Measurements from ENCODE around the gene SAMM50.
"Not testable (repeated sequence)": the region's sequence is repeated elsewhere in the genome, so short reads cannot be mapped to it uniquely, and the experiment has no call there.

SAMM50 gene

DNA sequence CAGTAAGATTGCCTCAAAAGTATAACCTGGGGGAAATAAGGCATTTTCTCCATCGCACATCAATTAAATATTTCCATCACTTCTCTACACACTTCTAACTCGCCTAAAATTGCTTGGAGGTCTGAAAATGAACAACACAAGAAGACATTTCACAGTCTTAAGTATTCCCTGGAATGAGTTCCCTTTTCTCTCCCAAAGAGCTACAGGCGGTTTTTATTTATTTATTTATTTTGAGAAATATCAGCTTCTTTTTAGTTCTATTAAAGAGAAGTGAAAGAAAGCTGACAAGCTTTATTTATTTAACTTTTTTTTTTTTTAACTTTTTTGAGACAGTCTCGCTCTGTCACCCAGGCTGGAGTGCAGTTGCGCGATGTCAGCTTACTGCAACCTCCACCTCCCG is 57.3 kb downstream of the SAMM50 start:
- Histone ChIP-seq H3K27me3 (ENCODE audit: control insufficient read depth, insufficient read depth, low read length) (no peaks in the 10 kb centered on the region), H3K9me3 (replicated peaks; ENCODE audit: low read length) (no peaks in the 10 kb centered on the region), H3K4me1 (ENCODE audit: control insufficient read depth, insufficient read depth, low read length) (no peaks in the 10 kb centered on the region), H3K4me2 (ENCODE audit: low read length) (no peak overlapping the region), H3K36me3 (ENCODE audit: insufficient read depth, low read length) (no peaks in the 10 kb centered on the region), H3K9ac (ENCODE audit: low read depth, low read length) (no peak overlapping the region), H3K4me3 (ENCODE audit: low read length) (no peak overlapping the region)

DNA sequence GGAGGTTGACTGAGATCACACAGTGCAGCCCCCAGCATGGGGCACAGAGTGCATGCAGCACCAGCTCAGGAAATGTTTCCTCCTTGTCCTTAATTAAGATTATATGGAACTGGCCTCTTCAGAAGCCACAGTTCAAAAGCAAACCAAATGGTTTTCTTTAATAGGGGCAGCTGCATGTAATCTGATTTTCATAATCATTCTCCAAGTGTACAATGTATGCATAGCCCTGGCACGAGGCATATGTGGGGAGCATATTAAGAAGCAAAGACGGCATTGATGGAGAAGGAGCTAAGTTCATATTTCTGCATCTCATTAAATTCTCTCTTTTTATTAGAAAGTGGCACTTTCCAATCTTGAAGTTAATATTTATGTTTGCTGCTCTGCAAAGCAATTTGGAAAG is 59.0 kb downstream of the SAMM50 start:
- Histone ChIP-seq H3K27me3 (ENCODE audit: control insufficient read depth, insufficient read depth, low read length) (no peaks in the 10 kb centered on the region), H3K4me3 (ENCODE audit: low read length) (no peak overlapping the region), H3K4me2 (ENCODE audit: low read length) (no peak overlapping the region), H3K36me3 (ENCODE audit: insufficient read depth, low read length) (no peaks in the 10 kb centered on the region), H3K9me3 (replicated peaks; ENCODE audit: low read length) (no peaks in the 10 kb centered on the region), H3K4me1 (ENCODE audit: control insufficient read depth, insufficient read depth, low read length) (no peaks in the 10 kb centered on the region), H3K9ac (ENCODE audit: low read depth, low read length) (no peak overlapping the region)

DNA sequence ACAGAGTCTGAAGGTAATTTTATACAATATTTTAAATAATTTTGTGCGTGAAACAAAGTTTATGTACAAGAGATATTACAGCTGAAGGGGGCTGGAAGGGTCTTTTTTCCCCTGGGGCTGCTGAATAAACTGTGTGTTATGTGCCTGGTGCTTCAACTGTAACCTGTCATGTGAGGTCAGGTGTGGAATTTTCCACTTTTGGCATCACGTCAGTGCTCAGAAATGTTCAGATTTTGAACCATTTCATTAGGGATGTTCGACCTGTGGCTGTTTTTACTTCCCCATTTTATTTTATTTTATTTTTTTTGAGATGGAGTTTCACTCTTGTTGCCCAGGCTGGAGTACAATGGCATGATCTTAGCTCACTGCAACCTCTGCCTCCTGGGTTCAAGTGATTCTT is 61.3 kb downstream of the SAMM50 start:
- H3K4me1 ChIP-seq (ENCODE audit: control insufficient read depth, insufficient read depth, low read length); H3K27me3 ChIP-seq (ENCODE audit: control insufficient read depth, insufficient read depth, low read length); H3K4me3 ChIP-seq (ENCODE audit: low read length); H3K36me3 ChIP-seq (ENCODE audit: insufficient read depth, low read length); H3K9ac ChIP-seq (ENCODE audit: low read depth, low read length); H3K4me2 ChIP-seq (ENCODE audit: low read length); H3K9me3 ChIP-seq (replicated peaks; ENCODE audit: low read length): not testable (repeated sequence)

DNA sequence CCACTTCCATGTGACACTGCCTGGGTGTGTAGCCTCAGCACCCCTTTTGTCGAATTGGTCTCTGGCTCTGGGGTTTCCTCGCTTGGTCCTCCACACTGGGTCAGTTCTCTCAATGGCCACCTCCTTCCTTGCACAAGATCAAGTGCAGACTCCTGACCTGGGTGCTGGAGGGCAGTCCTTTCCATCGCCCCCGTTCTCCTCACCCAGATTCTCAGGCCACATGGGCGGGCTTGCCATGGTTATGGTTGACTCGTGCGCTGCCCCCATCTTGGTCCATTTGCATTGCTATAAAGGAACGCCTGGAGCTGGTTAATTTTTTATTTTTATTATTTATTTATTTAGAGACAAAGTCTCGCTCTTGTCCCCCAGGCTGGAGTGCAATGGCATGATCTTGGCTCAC is 63.4 kb downstream of the SAMM50 start:
- Histone ChIP-seq H3K9me3 (replicated peaks; ENCODE audit: low read length) (no peaks in the 10 kb centered on the region), H3K4me2 (ENCODE audit: low read length) (no peak overlapping the region), H3K27me3 (ENCODE audit: control insufficient read depth, insufficient read depth, low read length) (no peaks in the 10 kb centered on the region), H3K4me3 (ENCODE audit: low read length) (no peak overlapping the region), H3K36me3 (ENCODE audit: insufficient read depth, low read length) (no peaks in the 10 kb centered on the region), H3K4me1 (ENCODE audit: control insufficient read depth, insufficient read depth, low read length) (peaks cover 19% of the 10 kb centered on the region), H3K9ac (ENCODE audit: low read depth, low read length) (no peak overlapping the region)

DNA sequence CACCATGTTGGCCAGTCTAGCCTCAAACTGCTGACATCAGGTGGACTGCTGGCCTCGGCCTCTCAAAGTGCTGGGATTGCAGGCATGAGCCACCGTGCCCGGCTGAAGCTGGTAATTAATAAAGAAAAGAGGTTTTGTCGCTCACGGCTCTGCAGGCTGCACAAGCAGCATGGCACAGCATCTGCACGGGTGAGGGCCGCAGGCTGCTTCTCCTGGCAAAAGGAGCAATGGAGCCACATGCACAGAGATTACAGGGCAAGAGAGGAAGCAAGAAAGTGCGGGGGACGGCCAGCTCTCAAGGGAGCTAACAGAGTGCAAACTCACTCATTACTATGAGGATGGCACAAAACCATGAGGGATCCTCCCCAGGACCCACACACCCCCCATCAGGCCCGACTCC is 64.2 kb downstream of the SAMM50 start:
- peaks cover 22% of the 10 kb centered on the region for H3K4me1 ChIP-seq (ENCODE audit: control insufficient read depth, insufficient read depth, low read length)
- no peaks in the 10 kb centered on the region for H3K36me3 ChIP-seq (ENCODE audit: insufficient read depth, low read length)
- H3K4me2 ChIP-seq (ENCODE audit: low read length) = no peak overlapping the region

DNA sequence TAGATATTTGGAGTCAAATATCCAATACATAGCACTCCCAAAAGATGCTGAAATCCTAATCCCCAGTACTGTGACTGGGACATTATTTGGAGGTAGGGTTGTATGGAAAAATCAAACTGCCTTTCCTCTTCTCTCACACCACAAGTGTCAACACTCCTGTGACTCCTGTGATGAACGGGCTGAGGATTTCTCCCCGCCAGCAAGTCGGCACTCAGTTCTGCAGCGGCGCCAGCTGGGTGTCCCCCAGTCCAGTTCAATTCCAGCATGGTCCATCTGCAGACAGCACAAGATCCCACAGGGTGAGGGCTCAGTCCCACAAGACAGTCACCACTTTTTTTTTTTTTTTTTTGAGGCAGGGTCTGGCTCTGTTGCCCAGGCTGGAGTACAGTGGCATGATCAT is 64.6 kb downstream of the SAMM50 start:
- Histone ChIP-seq H3K4me3 (ENCODE audit: low read length) (no peak overlapping the region), H3K4me2 (ENCODE audit: low read length) (no peak overlapping the region), H3K9me3 (replicated peaks; ENCODE audit: low read length) (no peaks in the 10 kb centered on the region), H3K36me3 (ENCODE audit: insufficient read depth, low read length) (no peaks in the 10 kb centered on the region), H3K9ac (ENCODE audit: low read depth, low read length) (no peak overlapping the region), H3K4me1 (ENCODE audit: control insufficient read depth, insufficient read depth, low read length) (peaks cover 23% of the 10 kb centered on the region), H3K27me3 (ENCODE audit: control insufficient read depth, insufficient read depth, low read length) (no peaks in the 10 kb centered on the region)

More for the DNA sequence above, 64.2 kb downstream of the SAMM50 start:
- H3K27me3 ChIP-seq (ENCODE audit: control insufficient read depth, insufficient read depth, low read length) = no peaks in the 10 kb centered on the region
- H3K9ac ChIP-seq (ENCODE audit: low read depth, low read length) = no peak overlapping the region
- no peaks in the 10 kb centered on the region for H3K9me3 ChIP-seq (replicated peaks; ENCODE audit: low read length)
- H3K4me3 ChIP-seq (ENCODE audit: low read length) = no peak overlapping the region

DNA sequence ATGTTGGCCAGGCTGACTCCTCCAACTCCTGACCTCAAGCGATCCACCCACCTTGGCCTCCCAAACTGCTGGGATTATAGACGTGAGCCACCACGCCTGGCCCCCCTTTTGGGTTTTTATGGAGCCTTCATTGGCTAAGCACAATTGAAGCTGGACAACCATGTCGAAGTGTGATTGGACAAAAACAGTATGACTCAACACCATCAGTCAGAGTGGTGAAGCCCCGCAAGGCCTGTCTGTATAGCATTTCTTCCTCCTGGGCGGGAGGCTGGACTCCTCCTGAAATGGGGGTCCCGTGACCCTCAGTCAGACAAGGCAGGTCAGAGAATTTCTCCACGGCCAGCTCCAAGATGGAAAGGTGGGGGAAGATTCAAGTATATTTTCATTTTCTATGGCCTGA is 65.7 kb downstream of the SAMM50 start:
- Histone ChIP-seq H3K9me3 (replicated peaks; ENCODE audit: low read length) (no peaks in the 10 kb centered on the region), H3K36me3 (ENCODE audit: insufficient read depth, low read length) (no peaks in the 10 kb centered on the region), H3K4me2 (ENCODE audit: low read length) (peak overlapping the region; percentile 43), H3K27me3 (ENCODE audit: control insufficient read depth, insufficient read depth, low read length) (no peaks in the 10 kb centered on the region), H3K9ac (ENCODE audit: low read depth, low read length) (peak overlapping the region; percentile 19), H3K4me1 (ENCODE audit: control insufficient read depth, insufficient read depth, low read length) (peaks cover 34% of the 10 kb centered on the region), H3K4me3 (ENCODE audit: low read length) (no peak overlapping the region)

DNA sequence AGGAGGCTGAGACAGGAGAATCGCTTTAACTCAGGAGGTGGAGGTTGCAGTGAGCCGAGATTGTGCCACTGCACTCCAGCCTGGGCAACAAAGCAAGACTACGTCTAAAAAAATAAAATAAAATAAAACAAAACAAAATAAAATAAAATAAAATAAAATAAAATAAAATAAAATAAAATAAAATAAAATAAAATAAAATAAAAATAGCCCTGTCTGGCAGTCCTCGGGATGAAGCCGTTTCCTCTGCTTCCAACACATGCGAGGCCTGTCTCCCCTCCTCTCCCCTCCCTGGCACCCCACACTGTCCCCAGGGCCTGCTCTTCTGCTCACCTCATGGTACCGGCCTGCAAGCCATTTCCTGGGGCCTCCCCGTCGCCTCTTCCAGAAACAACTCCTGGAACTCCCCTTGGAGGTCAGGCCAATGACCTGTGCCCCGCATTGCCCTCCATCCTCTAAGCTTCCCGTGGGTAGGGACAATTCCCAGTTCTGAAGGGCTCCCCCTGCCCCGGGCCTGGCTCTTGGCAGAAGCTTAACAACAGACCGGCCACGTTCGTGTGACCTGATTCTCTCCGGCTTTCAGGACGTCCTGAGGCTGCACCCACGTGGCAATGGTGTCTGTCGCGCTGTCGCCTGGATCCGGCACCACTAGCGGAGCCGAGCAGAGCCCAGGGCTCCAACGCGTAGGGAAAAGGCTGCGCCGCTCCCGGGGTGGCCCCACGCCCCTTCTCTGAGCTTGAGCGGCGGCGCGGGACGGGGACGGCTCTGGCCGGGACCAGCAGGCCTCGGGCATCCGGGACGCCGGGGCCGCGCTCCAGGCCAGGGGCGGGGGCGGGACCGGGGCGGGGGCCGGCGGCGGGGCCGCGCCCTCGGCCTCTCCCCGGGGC is 68.4 kb downstream of the SAMM50 start:
- H3K4me1 ChIP-seq (ENCODE audit: control insufficient read depth, insufficient read depth, low read length) = peaks cover 49% of the 10 kb centered on the region
- no peaks in the 10 kb centered on the region for H3K9me3 ChIP-seq (replicated peaks; ENCODE audit: low read length)
- no peaks in the 10 kb centered on the region for H3K27me3 ChIP-seq (ENCODE audit: control insufficient read depth, insufficient read depth, low read length)
- H3K4me3 ChIP-seq (ENCODE audit: low read length) = peak overlapping the region; percentile 80
- peak overlapping the region; percentile 96 for H3K4me2 ChIP-seq (ENCODE audit: low read length)
- peak overlapping the region; percentile 83 for H3K9ac ChIP-seq (ENCODE audit: low read depth, low read length)
- no peaks in the 10 kb centered on the region for H3K36me3 ChIP-seq (ENCODE audit: insufficient read depth, low read length)

DNA sequence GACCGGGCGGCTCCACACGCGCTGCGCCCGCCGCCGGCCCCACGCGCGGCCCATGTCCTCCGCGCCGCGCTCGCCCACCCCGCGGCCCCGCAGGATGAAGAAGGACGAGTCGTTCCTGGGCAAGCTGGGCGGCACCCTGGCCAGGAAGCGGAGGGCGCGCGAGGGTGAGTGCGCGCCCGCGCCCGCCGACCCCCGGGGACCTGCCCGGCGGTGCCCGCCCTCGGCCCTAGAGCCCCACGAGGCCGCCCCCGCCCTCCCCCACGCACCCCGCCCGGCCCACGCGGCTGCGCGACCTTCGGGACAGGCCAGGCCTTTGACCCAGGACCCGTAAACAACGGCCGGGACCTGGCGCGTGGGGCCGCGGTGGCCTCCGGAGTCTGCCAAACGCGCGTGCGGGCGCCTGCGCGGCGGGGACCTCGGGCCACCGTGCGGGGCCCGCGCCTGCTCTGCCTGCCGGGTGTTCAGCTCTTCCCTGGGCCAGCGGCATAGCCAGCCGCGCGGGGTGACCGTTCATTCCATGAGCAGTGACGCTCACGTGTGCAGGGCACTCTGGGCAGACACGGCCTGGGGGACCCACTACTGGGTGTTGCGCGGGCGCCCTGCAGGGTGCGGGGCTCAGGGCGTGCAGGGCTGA is 69.2 kb downstream of the SAMM50 start, which contains the start of gene PARVB:
TSS of gene PARVB (plus strand) at position 15 of the 634 bp plus-strand sequence. CDS start at position 53, 38 bp downstream.
- Histone ChIP-seq H3K4me3 (ENCODE audit: low read length) (peak within 1 kb of the TSS; percentile 80), H3K4me1 (ENCODE audit: control insufficient read depth, insufficient read depth, low read length) (peaks cover 49% of the 10 kb centered on the region), H3K36me3 (ENCODE audit: insufficient read depth, low read length) (no peaks in the 10 kb centered on the region), H3K4me2 (ENCODE audit: low read length) (peak within 1 kb of the TSS; percentile 96), H3K27me3 (ENCODE audit: control insufficient read depth, insufficient read depth, low read length) (no peaks in the 10 kb centered on the region), H3K9me3 (replicated peaks; ENCODE audit: low read length) (no peaks in the 10 kb centered on the region), H3K9ac (ENCODE audit: low read depth, low read length) (peak within 1 kb of the TSS; percentile 83)

DNA sequence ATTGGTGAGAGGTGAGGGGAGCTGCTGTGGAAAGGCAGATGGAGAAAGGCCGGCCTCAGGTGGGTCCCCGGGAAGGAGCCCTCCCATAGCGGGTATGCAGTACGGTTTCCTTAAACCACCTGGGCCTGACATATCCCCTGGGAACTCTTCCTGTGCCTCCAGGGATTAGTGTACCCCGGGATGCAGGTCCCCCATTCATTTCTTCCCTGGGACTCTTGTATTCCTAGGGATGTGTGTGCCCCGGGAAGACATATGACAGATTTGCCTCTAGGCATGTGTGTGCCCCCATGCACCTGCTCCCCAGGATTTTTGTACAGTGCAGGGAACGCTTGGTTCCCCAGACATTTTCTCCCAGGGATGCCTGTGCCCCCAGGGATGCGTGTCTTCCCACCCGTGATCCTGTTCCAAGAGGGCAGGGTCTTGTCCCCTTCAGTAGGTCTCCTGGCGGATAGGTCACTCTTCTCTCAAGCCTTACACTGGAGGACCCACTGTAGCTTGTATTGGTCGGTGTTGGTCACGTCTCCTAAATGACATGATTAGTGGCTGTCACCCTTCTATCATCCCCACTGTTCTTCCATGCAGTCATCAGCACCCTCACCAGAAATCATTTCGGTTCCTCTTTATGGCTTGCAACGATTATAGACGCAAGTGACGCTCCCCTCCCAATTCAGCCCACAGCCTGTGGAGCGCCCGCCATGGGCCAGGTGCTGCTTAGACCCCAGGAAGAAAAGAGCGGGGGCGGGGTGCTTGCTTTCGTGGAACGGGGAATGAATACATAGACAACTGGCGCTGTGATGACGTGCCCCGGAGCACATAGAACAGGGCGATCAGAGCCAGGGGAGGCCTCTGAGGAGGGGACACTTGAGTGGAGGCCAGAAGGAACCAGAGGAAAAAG is 70.2 kb downstream of the SAMM50 start:
- Histone ChIP-seq H3K36me3 (ENCODE audit: insufficient read depth, low read length) (no peaks in the 10 kb centered on the region), H3K4me1 (ENCODE audit: control insufficient read depth, insufficient read depth, low read length) (peaks cover 49% of the 10 kb centered on the region), H3K4me3 (ENCODE audit: low read length) (peak overlapping the region; percentile 79), H3K9me3 (replicated peaks; ENCODE audit: low read length) (no peaks in the 10 kb centered on the region), H3K9ac (ENCODE audit: low read depth, low read length) (peak overlapping the region; percentile 80), H3K27me3 (ENCODE audit: control insufficient read depth, insufficient read depth, low read length) (no peaks in the 10 kb centered on the region), H3K4me2 (ENCODE audit: low read length) (peak overlapping the region; percentile 96)

DNA sequence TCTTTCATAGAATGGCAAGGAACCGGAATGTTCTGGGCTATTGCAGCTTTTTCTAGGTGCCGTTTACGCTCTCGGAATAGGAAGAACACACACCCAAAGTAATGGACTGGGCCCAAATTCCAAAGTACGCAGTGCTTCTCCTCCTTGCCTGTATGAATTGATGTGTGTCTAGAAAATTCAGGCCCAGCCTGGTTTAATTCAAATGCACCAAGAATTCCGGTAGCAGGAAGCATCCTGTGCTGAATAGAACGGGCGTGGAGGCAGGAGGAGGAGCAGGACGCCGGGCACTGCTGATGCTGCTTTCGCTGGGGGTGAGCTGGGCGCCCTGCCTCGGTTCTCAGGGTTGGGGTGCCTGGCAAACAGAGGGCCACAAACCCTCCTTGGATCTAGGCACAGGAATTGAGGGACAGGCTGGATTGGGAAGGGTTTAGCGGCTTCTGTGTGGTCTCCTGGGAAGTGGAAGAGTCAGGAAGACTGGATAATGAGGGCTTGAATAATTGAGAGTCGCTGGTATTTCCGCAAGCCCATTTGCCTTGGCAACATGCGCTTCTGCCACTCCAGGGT is 70.9 kb downstream of the SAMM50 start:
- peak overlapping the region; percentile 79 for H3K4me3 ChIP-seq (ENCODE audit: low read length)
- no peaks in the 10 kb centered on the region for H3K27me3 ChIP-seq (ENCODE audit: control insufficient read depth, insufficient read depth, low read length)
- H3K9me3 ChIP-seq (replicated peaks; ENCODE audit: low read length) = no peaks in the 10 kb centered on the region
- peak overlapping the region; percentile 96 for H3K4me2 ChIP-seq (ENCODE audit: low read length)
- H3K36me3 ChIP-seq (ENCODE audit: insufficient read depth, low read length) = no peaks in the 10 kb centered on the region
- peak overlapping the region; percentile 68 for H3K9ac ChIP-seq (ENCODE audit: low read depth, low read length)
- H3K4me1 ChIP-seq (ENCODE audit: control insufficient read depth, insufficient read depth, low read length) = peaks cover 46% of the 10 kb centered on the region

Measured in skeletal muscle satellite cell (primary cell).